IPS-15b (cell line): ENCODE results near the gene ETS1.

Experiments used
- H3K27me3 ChIP-seq: one replicate; pipeline ENCODE4 v1.6.1; 2013; ENCODE audit warnings: low read length; ENCODE audit not compliant: control insufficient read depth, insufficient read depth
- H3K36me3 ChIP-seq: one replicate; pipeline ENCODE4 v1.6.1; 2013; ENCODE audit warnings: low read length; ENCODE audit not compliant: control insufficient read depth, insufficient read depth
- H3K4me1 ChIP-seq: one replicate; pipeline ENCODE4 v1.6.1; 2013; ENCODE audit warnings: mild to moderate bottlenecking, low read length; ENCODE audit not compliant: control insufficient read depth, insufficient read depth
- H3K4me3 ChIP-seq: one replicate; pipeline ENCODE4 v1.5.1; 2013; ENCODE audit warnings: low read depth, low read length
- H3K9ac ChIP-seq: one replicate; pipeline ENCODE4 v1.6.1; 2013; ENCODE audit warnings: low read depth, mild to moderate bottlenecking, low read length
- H3K9me3 ChIP-seq: one replicate; pipeline ENCODE4 v1.6.1; 2013; ENCODE audit warnings: mild to moderate bottlenecking, low read length; ENCODE audit not compliant: control insufficient read depth, insufficient read depth

ETS1 gene

DNA sequence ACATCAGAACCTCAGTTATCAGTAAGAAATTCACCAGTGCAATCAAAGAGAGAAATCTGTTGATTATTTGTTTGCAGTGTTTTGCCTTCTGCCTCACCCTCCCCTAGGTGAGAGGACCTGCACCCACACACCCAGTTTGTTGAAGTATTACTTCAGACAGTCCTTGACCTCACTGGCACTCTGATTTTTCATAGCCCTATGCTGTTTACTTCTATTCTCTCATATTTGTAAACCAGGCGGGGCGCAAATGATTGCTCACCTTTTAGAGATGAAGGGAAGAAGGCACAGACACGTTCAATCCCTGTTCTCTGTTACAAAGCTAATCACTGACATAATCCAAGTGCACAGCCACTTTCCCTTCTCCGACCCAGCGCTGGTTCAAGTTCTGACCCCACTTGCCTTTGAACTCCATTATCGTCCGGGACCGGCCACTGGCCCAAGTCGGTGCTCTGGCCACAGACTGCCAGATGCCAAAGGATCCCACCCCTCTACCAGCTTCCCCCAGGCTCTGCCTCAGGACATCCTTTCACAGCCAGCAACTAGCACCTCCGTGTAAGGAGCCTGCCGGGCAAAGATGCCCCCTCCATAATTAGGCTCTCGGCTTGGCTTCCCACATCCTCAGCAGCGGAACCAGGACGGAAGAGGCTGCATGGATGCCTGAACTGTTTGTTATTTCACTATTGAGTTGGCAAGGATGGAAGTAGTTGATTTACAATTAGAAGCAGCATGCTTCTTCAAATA is 1.7 kb downstream of the ETS1 start:
- H3K9ac ChIP-seq: no peak overlapping the region
- H3K4me1 ChIP-seq: peaks cover 37% of the 10 kb centered on the region

DNA sequence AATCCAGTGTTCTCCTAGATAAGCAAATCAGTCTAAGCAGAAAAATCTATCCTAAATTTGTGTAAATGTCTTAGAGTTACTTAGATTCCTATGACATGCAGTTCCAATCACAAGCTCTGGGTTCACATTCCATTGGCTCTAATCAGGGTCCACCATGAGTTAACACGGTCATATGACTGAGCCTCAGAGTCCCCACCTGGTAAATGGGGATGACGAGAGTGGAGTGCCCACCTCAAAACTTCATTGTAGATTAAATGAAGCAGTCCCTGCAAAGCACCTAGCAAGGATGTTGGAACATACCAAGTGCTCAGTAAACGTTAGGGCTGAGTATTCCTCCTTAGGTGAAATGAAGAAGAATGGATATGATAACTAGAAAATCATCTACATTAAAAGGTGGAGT is 3.1 kb downstream of the ETS1 start:
- Histone ChIP-seq H3K9ac (no peak overlapping the region), H3K27me3 (no peaks in the 10 kb centered on the region), H3K9me3 (no peaks in the 10 kb centered on the region), H3K4me1 (peaks cover 46% of the 10 kb centered on the region), H3K36me3 (no peaks in the 10 kb centered on the region), H3K4me3 (no peak overlapping the region)

More for the DNA sequence above, 1.7 kb downstream of the ETS1 start:
- H3K9me3 ChIP-seq: no peaks in the 10 kb centered on the region
- H3K27me3 ChIP-seq: no peaks in the 10 kb centered on the region
- peak overlapping the region; percentile 60 for H3K4me3 ChIP-seq
- no peaks in the 10 kb centered on the region for H3K36me3 ChIP-seq

DNA sequence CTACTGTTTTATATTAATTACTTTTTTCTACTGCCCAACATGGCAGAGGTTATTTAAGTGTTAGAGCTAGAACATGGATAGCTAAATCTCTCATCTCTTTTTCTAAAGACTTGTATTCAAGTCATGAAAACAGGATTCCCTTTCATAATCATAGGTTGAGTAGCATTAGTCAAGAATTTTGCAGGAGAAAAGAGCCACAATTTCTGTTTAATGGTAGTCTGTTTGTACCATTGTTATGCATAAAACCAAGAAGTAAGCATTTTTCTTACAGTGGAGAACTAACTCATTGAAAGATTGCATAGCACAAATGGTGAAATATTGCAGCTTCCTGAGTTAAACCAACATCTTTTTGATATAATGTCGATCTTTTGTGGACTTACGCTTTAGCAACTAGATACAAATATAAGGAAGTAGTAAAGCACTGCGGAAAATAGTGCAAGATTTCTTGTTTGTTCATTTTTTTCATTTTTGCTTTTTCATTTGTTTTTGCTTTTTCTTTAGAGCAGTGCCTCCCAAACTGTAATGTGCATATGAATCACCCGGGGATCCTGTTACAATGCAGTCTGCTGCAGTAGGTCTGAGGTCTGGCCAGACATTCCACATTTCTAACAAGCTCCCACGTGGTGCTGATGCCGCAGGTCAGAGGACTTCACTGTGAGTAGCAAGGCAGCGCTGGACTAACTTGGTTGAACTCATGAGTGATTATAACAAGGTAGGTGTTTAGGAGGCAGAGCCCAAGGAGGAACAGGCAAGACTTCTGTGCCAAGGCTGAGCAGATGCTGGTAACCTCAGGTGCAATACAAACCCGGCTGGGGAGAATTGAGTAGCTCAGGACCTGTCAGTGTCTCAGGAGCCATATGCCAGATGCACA is 4.6 kb downstream of the ETS1 start:
- Histone ChIP-seq H3K4me3 (peak overlapping the region; percentile 23), H3K4me1 (peaks cover 46% of the 10 kb centered on the region), H3K9me3 (no peaks in the 10 kb centered on the region), H3K9ac (no peak overlapping the region), H3K36me3 (no peaks in the 10 kb centered on the region), H3K27me3 (no peaks in the 10 kb centered on the region)

DNA sequence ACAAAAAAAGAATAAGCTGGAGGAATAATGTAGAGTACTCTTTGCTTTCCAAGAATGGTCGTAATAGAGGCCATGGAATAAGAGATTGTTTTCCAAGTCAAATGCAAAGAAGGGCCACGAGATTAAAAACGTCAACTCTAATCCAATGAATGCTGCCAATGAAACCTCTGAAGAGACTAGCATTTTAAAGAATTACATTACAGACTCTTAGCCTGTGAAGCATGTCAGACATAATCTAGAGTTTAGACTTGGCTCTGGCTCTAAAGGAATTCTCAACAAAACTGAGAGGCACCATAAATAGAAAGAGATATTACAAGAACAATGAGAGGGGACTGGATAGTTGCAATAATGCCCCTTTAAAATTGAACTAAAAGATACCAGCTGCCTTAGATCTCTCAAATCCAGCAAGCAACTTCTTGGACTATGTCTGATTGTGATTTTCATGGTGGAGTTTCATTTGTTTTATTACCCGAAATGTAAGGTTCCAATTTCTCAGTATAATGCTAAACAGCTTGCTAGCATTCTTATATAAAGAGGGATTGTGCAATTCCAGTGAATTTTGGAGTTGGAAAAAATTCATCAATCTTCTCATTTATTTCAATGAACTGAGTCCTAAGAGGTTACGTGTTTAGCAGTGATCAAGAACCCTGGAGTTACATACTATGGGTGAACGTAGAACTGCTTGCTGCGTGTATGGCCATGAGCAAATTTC is 5.6 kb downstream of the ETS1 start:
- no peaks in the 10 kb centered on the region for H3K36me3 ChIP-seq
- no peaks in the 10 kb centered on the region for H3K9me3 ChIP-seq
- H3K4me3 ChIP-seq: no peak overlapping the region
- H3K27me3 ChIP-seq: no peaks in the 10 kb centered on the region
- no peak overlapping the region for H3K9ac ChIP-seq
- H3K4me1 ChIP-seq: peaks cover 53% of the 10 kb centered on the region

DNA sequence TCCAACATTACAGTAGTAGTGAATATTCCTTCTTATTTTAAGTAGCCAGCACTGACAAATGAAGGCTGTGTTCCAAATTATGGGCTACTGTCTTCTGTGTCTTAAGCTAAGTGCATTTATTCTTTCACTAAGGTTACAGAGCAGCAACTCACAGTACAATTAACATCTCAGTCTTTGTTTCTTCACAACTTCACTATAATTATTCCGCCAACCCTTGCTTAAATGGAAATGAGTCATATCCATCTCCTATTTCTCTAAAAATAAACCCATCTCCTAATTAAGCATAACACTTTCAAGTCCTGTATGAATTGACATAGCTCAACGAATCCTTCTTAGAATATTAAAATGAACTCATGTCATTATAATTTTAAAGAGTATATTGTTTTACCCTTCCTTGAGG is 6.7 kb downstream of the ETS1 start:
- Histone ChIP-seq H3K9me3 (no peaks in the 10 kb centered on the region), H3K4me1 (peaks cover 54% of the 10 kb centered on the region), H3K36me3 (no peaks in the 10 kb centered on the region), H3K4me3 (no peak overlapping the region), H3K27me3 (no peaks in the 10 kb centered on the region), H3K9ac (no peak overlapping the region)

DNA sequence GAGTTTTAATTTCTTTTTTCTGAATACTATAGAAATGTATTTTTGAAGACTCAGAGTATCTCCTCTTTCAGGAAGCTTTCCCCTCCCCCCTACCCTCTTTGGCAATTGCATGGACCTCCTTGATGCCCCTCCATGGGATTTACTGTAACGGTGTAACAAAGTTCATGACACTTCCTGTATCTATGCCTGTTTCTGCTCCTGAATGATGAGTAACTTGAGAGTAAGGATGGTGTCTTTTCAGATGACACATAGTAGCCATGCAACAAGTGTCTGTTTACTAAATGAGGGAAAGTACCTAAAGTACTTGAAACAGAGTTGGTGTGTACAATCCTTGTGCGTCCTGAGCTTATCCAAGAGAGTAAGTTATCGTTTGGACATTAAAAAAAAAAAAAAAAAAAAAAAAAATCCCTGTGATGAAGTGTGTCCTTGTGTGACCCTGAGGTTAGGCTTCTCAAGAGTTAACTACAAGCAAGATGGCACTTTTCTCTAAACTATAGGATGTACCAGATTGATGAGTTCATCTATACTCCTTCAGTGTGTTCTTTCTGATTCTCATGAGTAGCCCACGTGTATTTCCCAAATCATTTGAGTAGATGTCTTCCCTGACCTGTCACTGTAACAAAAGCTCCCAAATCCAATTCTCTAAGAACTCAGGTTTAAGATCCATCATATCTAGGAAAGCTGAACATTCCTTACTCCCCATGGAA is 7.4 kb downstream of the ETS1 start:
- no peaks in the 10 kb centered on the region for H3K9me3 ChIP-seq
- no peak overlapping the region for H3K4me3 ChIP-seq
- H3K9ac ChIP-seq: no peak overlapping the region
- no peaks in the 10 kb centered on the region for H3K36me3 ChIP-seq
- no peaks in the 10 kb centered on the region for H3K27me3 ChIP-seq
- peaks cover 49% of the 10 kb centered on the region for H3K4me1 ChIP-seq

DNA sequence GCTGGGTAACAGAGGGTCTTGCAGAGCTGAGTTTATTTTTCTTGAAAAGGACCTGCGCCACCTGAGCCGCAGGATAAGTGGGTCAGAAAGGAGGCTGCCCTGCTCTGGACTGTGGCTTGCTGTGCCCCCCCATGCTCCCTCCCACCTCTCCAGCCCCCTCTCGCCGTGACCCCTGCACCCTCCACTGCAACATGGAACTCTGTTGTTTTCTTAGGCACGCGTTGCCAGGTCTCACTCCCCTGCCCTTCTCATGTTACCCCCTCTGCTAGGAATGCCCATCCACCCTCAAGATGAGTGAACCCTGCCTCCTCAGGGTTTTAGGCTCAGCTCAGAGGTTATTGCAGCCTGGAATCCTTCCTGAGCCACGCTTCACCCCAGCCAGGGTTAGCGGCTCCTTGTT is 10.8 kb downstream of the ETS1 start:
- Histone ChIP-seq H3K27me3 (no peaks in the 10 kb centered on the region), H3K4me1 (peaks cover 26% of the 10 kb centered on the region), H3K4me3 (no peak overlapping the region), H3K9ac (no peak overlapping the region), H3K9me3 (no peaks in the 10 kb centered on the region), H3K36me3 (no peaks in the 10 kb centered on the region)

DNA sequence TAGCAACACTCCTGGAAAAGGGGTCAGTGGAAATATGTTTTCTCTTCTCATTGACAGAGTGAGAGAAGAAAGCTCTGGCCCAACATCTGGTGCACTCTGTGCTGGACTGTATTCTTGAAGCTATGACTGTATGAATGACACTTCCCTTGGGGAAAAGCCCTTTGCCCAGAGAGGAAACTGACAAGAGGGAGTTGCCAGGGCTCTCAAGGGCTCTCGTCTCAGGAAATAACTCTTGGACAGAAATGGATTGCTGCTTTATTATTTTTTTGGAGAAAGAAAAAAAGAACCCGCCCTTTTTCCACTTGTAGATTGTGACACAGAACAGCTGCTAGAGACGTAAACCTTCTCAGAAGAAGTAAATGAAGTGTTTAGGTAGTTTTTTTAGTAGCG is 11.4 kb downstream of the ETS1 start:
- no peak overlapping the region for H3K9ac ChIP-seq

DNA sequence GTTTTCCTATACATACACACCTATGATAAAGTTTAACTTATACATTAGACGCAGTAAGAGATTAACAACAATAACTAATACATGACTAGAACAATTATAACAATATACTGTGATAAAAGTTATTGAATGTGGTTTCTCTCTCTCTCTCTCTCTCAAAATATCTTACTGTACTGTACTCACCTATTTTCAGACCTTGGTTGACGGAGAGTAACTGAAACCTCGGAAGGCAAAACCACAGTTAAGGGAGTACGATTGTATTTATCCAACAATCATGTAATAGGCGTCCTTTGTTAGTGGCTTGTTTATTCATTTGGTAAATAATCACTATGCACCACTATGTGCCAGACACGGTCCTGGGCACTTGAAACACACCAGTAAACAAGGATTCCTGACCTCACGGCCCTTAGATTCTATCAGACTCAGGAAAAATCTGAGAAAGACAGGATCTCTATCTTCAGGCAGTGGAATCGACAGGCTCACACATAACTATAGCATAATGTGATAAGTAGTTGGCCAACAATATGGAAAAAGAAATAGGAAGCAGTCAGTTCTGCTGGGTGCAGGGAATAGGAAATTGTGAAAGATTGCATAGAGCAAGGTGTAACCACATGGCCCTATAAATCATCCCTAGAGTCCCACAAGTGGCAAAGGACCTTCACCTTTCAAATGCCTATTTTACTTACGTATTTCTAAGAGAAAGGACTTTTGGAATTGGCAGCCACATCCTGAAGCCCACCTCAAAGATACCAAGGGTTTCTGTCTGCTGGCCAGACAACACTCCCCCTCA is 12.0 kb downstream of the ETS1 start:
- Histone ChIP-seq H3K4me3 (no peak overlapping the region), H3K9ac (no peak overlapping the region), H3K27me3 (no peaks in the 10 kb centered on the region), H3K9me3 (no peaks in the 10 kb centered on the region), H3K36me3 (no peaks in the 10 kb centered on the region), H3K4me1 (peaks cover 15% of the 10 kb centered on the region)

More for the DNA sequence above, 11.4 kb downstream of the ETS1 start:
- Histone ChIP-seq H3K9me3 (no peaks in the 10 kb centered on the region), H3K4me3 (no peak overlapping the region), H3K36me3 (no peaks in the 10 kb centered on the region), H3K27me3 (no peaks in the 10 kb centered on the region), H3K4me1 (peaks cover 20% of the 10 kb centered on the region)

DNA sequence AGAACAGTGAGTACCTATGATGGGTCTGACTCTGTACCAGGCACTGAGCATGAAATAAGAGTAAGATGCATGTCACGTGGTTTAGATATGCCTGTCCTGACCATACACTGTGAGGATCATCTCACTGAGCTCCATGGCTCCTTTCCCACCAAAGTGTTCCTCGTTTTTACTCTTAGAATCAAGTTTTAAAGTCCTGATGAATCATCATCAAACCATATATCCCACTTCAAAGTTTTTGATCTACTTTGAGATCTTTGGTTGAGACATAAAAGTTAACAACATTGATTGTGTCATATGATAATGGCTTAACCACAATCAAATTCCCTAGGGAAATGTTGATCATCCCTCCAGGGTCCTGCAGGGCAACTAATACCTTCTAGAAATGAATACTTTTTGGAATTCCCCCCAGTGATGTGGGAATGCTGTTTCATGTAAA is 12.8 kb downstream of the ETS1 start:
- Histone ChIP-seq H3K9ac (no peak overlapping the region), H3K4me3 (no peak overlapping the region), H3K27me3 (no peaks in the 10 kb centered on the region), H3K9me3 (no peaks in the 10 kb centered on the region), H3K4me1 (peaks cover 8% of the 10 kb centered on the region), H3K36me3 (no peaks in the 10 kb centered on the region)

DNA sequence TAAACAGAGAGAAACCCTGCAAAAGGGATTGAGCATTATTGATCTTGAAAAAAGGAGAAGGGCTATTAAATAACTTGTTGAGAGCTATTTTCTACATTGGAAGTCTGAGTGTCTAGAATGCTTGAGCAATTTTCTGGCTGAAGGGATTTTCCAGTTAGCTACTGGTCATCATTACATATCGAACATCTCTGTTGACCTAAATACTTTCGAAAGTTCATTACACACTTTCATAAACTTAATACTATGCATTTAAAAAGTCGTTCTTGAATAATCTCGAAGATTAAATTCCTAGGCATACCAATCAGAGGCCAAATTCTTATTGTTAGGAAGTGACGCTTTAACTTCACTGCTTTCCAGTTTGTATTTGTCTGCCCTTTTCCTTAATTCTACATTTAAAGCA is 13.7 kb downstream of the ETS1 start:
- no peak overlapping the region for H3K4me3 ChIP-seq
- no peak overlapping the region for H3K9ac ChIP-seq
- no peaks in the 10 kb centered on the region for H3K36me3 ChIP-seq
- peaks cover 11% of the 10 kb centered on the region for H3K4me1 ChIP-seq
- no peaks in the 10 kb centered on the region for H3K27me3 ChIP-seq
- H3K9me3 ChIP-seq: no peaks in the 10 kb centered on the region
